HL-60/S4 (cell line): ENCODE data around the gene LIMK2.

Experiments used
- in situ Hi-C: fragments of 300-500 bp; cut with MboI; formaldehyde crosslinking; loops from 2 replicates; pipeline ENCODE4 v1.14.3; 2022; ENCODE audit warnings: low sequenced_read_pairs

Gene LIMK2

DNA sequence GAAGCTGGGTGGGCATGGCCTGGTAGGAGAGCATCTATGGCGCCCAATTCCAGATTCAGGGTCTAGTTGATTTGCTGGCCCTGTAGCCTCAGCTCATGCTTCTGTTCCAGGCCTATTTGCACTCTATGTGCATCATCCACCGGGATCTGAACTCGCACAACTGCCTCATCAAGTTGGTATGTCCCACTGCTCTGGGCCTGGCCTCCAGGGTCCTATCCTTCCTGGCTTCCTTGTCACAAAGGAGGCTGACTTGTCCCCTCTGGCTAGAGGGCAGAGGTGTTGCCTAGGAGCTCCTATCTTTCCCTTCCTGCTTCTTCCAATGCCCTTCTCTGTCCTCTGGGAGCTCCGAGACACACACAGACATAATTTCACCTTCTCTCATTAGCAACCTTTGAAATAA lies 58.9 kb downstream of the LIMK2 start:
- in situ Hi-C loops, result no loop called here

DNA sequence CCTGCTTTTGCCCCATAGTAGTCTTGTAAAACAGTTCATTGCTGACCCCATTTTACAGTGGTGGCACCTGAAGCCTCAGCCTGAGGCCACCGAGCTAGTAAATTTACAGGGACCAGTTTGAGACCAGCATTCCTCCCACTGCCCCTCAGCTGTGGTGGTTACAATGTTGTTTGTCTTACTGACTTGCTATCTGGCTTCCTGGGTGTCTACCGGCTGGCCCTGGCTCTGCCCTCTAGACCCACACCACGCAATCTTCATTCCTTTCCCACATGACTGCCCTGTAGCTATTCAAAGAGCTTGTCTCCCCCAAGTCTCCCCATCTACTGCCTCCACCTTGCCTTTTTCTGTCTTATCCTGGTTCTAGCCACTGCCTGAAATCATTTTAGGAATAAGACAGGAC lies 59.4 kb downstream of the LIMK2 start:
- in situ Hi-C loops, result no loop called here

GRCh38 chr22:31272522-31273446 lies 60.7 kb downstream of the LIMK2 start:
- in situ Hi-C loops, result no loop called here

- in situ Hi-C loops, result no loop called here
Observed at GRCh38 chr22:31274017-31274416, 61.9 kb downstream of the LIMK2 start.

DNA sequence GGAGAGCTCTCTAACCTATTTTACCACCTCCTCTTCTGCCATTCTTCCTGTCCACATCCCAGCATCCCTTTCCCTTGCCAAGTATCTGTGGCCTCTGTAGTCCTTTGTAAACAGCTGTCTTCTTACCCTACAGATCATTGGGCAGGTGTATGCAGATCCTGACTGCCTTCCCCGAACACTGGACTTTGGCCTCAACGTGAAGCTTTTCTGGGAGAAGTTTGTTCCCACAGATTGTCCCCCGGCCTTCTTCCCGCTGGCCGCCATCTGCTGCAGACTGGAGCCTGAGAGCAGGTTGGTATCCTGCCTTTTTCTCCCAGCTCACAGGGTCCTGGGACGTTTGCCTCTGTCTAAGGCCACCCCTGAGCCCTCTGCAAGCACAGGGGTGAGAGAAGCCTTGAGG lies 62.9 kb downstream of the LIMK2 start:
- in situ Hi-C loops, result no loop called here

DNA sequence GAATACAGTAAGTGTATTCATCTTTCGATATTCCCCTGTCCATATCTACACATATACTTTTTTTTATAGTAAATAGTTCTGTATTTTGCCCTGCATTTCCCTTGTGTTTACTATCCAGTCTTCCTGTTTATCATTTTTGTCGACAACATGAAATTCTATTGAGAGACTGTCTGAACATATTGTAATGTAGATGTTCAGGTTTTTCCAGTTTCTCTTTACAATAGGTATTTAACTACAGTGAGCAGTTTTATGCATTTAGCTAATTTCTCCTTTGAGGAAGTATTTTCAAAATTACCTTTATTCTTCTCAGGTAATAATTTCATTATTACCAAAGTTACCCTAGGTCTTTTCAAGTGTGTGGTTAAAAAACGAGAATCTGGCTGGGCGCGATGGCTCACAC lies 63.5 kb downstream of the LIMK2 start:
- in situ Hi-C loops, result no loop called here

GRCh38 chr22:31276426-31277167 lies 64.5 kb downstream of the LIMK2 start:
- in situ Hi-C loops, result no loop called here

DNA sequence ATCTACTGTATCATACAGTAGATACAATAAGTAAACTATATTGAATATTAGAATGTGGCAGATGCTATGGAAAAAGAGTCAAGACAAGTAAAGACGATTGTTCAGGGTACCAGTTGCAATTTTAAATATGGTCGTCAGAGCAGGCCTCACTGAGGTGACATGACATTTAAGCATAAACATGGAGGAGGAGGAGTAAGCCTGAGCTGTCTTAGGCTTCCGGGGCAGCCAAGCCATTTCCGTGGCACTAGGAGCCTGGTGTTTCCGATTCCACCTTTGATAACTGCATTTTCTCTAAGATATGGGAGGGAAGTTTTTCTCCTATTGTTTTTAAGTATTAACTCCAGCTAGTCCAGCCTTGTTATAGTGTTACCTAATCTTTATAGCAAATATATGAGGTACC lies 65.6 kb downstream of the LIMK2 start:
- in situ Hi-C loops, result no loop called here

GRCh38 chr22:31278151-31278621 lies 66.1 kb downstream of the LIMK2 start:
- in situ Hi-C loops, result no loop called here

GRCh38 chr22:31278626-31279326 lies 66.7 kb downstream of the LIMK2 start:
- in situ Hi-C loops, result no loop called here

GRCh38 chr22:31279327-31279669 lies 67.2 kb downstream of the LIMK2 start:
- in situ Hi-C loops, result no loop called here

GRCh38 chr22:31279821-31280505 lies 67.9 kb downstream of the LIMK2 start:
- in situ Hi-C loops, result no loop called here

DNA sequence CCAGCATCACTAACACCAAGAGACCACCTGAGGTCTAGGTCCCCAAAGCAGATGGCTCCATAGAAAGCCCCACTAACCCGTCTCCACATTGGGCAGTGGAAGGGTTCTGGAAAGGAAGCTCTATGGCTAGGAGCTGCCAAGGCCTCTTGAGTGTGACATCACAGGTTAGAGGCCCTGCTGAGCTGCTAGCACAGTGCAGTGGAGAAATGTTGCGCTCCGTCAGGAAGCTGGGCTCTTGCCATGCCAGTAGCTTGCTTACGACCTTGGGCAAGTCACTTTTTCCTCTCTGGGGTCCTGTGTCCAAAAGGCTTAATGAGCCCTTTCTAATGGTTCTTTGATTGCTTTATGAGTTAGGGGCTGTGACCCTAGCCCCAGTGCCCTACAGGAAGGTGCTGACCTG lies 69.6 kb downstream of the LIMK2 start:
- in situ Hi-C loops, result no loop called here

DNA sequence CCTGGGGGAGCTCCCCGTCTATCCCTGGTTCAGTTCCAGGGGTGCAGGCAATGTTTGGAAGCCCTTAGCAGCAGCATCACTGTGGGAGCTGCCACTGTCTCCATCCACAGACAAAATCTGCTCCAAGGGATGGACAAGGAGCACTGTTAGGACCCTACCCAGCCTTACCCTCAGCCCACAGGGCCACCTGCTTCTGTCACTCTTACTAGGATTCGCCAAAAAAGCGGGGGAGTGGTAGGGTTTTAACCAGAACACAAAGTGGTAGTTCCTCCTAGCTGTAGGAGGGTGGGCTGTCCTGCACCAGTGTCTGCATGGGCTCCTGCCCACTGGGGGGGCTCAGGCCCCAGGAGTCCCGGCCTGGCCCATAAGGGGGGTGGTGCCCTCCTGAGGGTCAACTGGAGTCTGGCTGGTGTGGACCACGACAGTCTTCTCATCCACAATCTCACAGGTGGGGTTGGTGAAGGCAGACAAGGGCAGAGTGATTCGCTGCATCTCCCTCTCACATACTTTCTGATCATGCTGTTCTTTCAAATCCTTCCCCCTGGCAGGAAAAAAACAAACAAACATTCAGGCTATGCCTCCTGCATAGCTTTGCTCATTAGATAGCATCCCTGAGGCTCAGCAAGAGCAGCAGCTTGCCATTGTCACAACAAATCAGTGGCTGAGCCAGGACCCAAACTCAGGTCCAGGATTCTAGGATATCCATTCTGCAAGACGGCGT lies 70.8 kb downstream of the LIMK2 start:
- in situ Hi-C loops, result no loop called here

DNA sequence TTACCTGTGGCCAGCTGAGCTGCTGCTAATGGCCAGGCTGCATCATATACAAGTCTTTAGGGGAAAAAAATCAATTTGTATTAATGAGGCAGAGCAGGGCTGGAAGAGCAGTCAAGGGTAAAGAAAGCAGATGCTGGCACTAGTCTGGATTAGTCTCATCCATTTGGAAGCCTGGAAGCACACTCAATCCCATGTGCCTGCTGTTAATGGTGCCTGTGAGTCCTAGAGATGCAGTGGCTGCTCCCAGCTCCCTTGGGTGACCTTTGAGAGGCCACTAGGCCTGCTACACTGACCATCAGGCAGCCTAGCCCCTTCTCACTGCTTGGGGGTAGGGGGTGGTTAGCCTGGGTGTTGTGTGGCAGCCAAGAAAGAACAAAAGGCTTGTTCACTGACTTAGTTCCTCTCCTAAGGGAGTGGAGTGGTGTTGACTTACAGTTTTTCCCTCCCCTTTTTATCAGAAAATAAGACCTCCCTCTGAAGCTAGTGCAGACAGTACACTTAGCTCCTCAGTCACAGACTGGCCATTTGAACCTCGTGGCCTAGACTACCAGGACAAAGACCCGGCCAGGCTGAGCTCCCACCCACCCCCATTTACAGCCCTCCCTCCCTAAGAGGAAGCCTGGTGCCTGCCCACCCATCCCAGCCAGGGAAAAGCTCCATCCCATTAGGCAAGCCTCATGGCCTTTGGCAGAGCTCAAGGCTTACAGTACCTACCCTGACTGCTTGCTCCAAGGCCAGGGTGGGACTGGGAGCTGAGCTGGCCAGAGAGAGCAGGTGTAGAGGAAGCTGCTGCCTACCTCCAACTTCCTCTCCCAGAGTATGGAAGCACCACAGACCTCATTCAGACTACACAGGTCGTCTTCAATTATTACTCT lies 72.4 kb downstream of the LIMK2 start:
- in situ Hi-C loops, result no loop called here

DNA sequence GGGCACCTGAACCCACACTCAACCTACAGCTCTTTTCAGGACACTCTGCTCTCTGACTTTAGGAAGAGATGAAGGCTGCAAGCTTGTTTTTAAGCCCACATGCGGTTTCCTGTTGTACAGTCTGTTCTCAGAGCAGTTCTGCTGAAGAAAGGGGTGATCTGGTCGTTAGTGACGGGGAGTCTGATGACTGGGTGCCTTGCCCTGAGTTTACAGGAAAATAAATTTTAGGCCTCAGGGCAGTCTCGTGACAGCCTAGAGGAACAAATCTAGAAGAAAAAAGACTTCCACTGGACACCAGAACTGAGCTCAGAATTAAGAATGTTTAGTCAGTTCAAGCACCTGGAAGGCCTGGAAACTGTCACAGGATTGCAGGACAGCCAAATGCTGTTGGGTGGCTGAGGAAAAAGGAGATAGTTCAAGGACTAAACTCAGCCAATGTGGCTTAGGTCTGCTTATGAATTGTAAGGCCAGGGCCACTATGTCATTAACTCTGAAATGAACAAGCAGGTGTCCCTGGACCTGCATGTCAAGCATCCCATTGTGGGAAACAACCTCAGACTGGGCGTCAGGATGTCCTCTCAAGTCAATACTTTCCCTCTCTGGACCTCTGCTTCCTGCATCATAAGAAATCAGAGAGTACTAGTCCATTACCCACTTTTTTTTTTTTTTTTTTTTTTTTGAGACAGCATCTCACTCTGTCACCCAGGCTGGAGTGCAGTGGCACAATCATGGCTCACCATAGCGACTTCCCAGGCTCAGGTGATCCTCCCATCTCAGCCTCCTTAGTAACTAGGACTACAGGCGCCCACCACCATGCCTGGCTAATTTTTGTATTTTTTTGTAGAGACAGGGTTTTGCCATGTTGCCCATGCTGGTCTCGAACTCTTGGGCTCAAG lies 74.5 kb downstream of the LIMK2 start:
- in situ Hi-C loops, result no loop called here

GRCh38 chr22:31287818-31288495 lies 75.9 kb downstream of the LIMK2 start:
- in situ Hi-C loops, result no loop called here
